Heart left ventricle (tissue), 16 donors: ENCODE results near the gene PON1. TPM values are rescaled to one million over a fixed set of nuclear protein-coding genes. Genes with fewer than 3 reads are reported as not detected.

Experiments used
- ATAC-seq, 4 donors: fragments of 200-7000 bp; cut with Tn5 transposase; one replicate each; pipeline ENCODE4 v1.9.1; 2020 to 2022; ENCODE audit warnings: moderate library complexity in 4 of 4, mild to moderate bottlenecking in 3 of 4, moderate number of reproducible peaks in 1 of 4
- DNase-seq, 5 donors: peaks; one replicate each; pipeline ENCODE4 v3.0.0-alpha.2; 2020
- H3K27ac ChIP-seq, 12 donors: fragments of 200-600 bp; sonication (generic) in 4 of 12; one replicate each; pipeline versions ENCODE4 v1.5.0 to v1.8.0; 2016 to 2022; ENCODE audit warnings: mild to moderate bottlenecking in 2 of 12
- H3K27me3 ChIP-seq, 9 donors: fragments of 200-600 bp; sonication (generic) in 2 of 9; one replicate each; pipeline versions ENCODE4 v1.5.1 to v1.8.0; 2016 to 2022; ENCODE audit warnings: mild to moderate bottlenecking in 3 of 9
- H3K36me3 ChIP-seq, 9 donors: fragments of 200-600 bp; sonication (generic) in 2 of 9; one replicate each; pipeline versions ENCODE4 v1.5.0 to v1.8.0; 2018 to 2022; ENCODE audit warnings: mild to moderate bottlenecking in 2 of 9
- H3K4me1 ChIP-seq, 12 donors: fragments of 200-600 bp; sonication (generic) in 4 of 12; one replicate each; pipeline versions ENCODE4 v1.5.0 to v1.8.0; 2016 to 2022; ENCODE audit warnings: mild to moderate bottlenecking in 3 of 12
- H3K4me3 ChIP-seq, 12 donors: fragments of 200-600 bp; sonication (generic) in 4 of 12; one replicate each; pipeline versions ENCODE4 v1.5.0 to v1.8.0; 2017 to 2022; ENCODE audit warnings: mild to moderate bottlenecking in 9 of 12, moderate library complexity in 4 of 12
- H3K9me3 ChIP-seq, 12 donors: fragments of 200-600 bp; sonication (generic) in 4 of 12; one replicate each; pipeline versions ENCODE4 v1.5.0 to v1.8.0; 2016 to 2022; ENCODE audit warnings: mild to moderate bottlenecking in 1 of 12
- CTCF ChIP-seq, 12 donors: fragments of 200-600 bp; sonication (generic) in 4 of 12; IDR thresholded peaks; one replicate each; pipeline versions ENCODE4 v1.5.0 to v1.8.0; 2018 to 2022; ENCODE audit warnings: antibody characterized with exemption in 12 of 12, mild to moderate bottlenecking in 5 of 12
- POLR2A ChIP-seq, 2 donors: fragments of 450-650 bp; IDR thresholded peaks; one replicate each; pipeline ENCODE4 v1.6.1; 2017; ENCODE audit warnings: antibody characterized with exemption in 2 of 2, mild to moderate bottlenecking in 2 of 2, moderate library complexity in 2 of 2
- WGBS, 4 donors: extraction: QIAGEN DNeasy Blood & Tissue Kit in 2 of 4; methylation state at CpG; one replicate each; pipeline versions ENCODE4 v1.1.5 to v1.1.7; 2013 to 2018; 5-methylcytosine and 5-hydroxymethylcytosine counted together
- intact Hi-C, 10 donors: fragments of 100-400 bp; cut with DNase I; formaldehyde crosslinking; loops; one replicate each; pipeline versions ENCODE4 v1.11.1 to v1.14.2; 2022
- polyA plus RNA-seq, 2 donors: library from polyadenylated mRNA; stranded (reverse); fragments of 200-250 nt; gene quantifications; one replicate each; pipeline ENCODE4 v1.2.3, GENCODE V29; 2013
- total RNA-seq, 9 donors: library from RNA; depleted of rRNA in 2 of 9; stranded (reverse); fragments of >200 nt in 2 of 9; fragmentation: NEBNext Ultra II Directional in 3 of 9; extraction: Animal tissue kit (Norgen Biotek cat#: 25700) in 3 of 9; gene quantifications; one replicate each; pipeline versions ENCODE4 v1.1.0 to v1.2.4, GENCODE V29; 2016 to 2023
- donor health status: ischemic (EF 13 %, LVEDD 7.1; RV severe dilation, severe dysfunction).
- donor health status: healthy with polysubstance abuse.
- donor health status: DM: no; HTN: yes; CAD: no.
- donor health status: DM: no; HTN: no; CAD: no.
- donor health status: ischemic (EF 25% LVEDD 6.9; RV normal size, moderate dysfunction).
- donor health status: ischemic (EF 25% LVEDD 5.7; RV mildly dilated, moderate dysfunction).
- donor health status: healthy.
- donor health status: DM: yes; HTN: yes; CAD: no.
- donor health status: ischemic (EF 35%, LVEDD 5.7; RV mildly dilated, moderate dysfunction).
- donor health status: nonischemic (EF 11% LVEDD 7.7; RV severe dilation, severe dysfunction).
- donor health status: DM: yes; HTN: yes; CAD: no.
- donor health status: PGD.
- donor health status: ischemic (EF 29% LVEDD 5.4; RV normal size, mild dysfunction).
- donor health status: nonischemic (EF 23%, LVEDD 6.1; RV moderate dilation, normal function).

PON1 gene
- total and polyA plus RNA-seq, 11 donors: 0.07 to 0.39 (median 0.32) TPM; not detected in 8

GRCh38 chr7:95279417-95279816 is 44.9 kb downstream of the PON1 start:
- intact Hi-C loops: no loop called here
- TF ChIP-seq CTCF (IDR thresholded peaks at IDR 0.05): no peak
- H3K9me3 ChIP-seq: no peaks in the 10 kb centered on the region
- no peaks in the 10 kb centered on the region for H3K4me1 ChIP-seq
- H3K36me3 ChIP-seq: peaks cover 0 to 16% (median 0%) of the 10 kb centered on the region in 9 donors
- no peak overlapping the region for H3K27ac ChIP-seq
- DNase-seq: no peak
- H3K27me3 ChIP-seq: no peaks in the 10 kb centered on the region
- H3K4me3 ChIP-seq: no peak overlapping the region
- 74 to 88% (median 76%) methylated on average over 2 of the region's 2 CpGs for WGBS, 4 donors
- no peak for ATAC-seq

DNA sequence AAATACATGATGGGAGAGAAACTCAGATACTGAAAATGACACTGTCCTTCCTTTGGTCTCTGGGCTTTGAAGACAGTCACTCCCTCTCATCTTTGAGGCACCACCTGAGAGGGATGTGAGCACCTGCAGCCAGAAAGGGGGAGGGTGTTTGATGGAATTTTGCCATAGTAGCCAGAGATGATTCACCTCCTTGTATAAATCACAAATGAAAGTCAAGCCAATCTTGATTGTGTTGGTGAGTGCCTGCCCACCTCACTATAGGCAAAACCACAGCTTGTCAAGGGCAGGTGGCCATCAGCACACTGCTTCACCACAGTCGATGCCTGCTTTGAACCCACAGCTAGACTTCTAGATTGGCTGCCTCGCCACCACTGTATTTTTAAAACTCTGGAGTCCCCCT is 48.2 kb downstream of the PON1 start:
- H3K27me3 ChIP-seq: no peaks in the 10 kb centered on the region
- H3K27ac ChIP-seq: no peak overlapping the region
- DNase-seq: no peak
- no peak overlapping the region for H3K4me3 ChIP-seq
- ATAC-seq: no peak
- no peaks in the 10 kb centered on the region for H3K4me1 ChIP-seq
- H3K36me3 ChIP-seq: peaks cover 0 to 18% (median 0%) of the 10 kb centered on the region in 9 donors
- no peak for TF ChIP-seq CTCF (IDR thresholded peaks at IDR 0.05)
- no peak for TF ChIP-seq POLR2A (IDR thresholded peaks at IDR 0.05)
- WGBS, 4 donors: 63 to 93% (median 91%) methylated on average over 2 of the region's 2 CpGs
- intact Hi-C loops: no loop called here
- H3K9me3 ChIP-seq: no peaks in the 10 kb centered on the region

GRCh38 chr7:95269640-95270039 is 54.7 kb downstream of the PON1 start:
- intact Hi-C loops: loop anchor here in 1 of 10 donors (10.0 kb wide), 1 partner anchor 205 kb away; no protein-coding TSS in a partner anchor
- H3K4me1 ChIP-seq: no peaks in the 10 kb centered on the region
- H3K9me3 ChIP-seq: no peaks in the 10 kb centered on the region
- peaks cover 0 to 25% (median 0%) of the 10 kb centered on the region in 9 donors for H3K36me3 ChIP-seq
- no peak for ATAC-seq
- H3K27me3 ChIP-seq: no peaks in the 10 kb centered on the region
- no peak overlapping the region for H3K27ac ChIP-seq
- WGBS, 4 donors: 87 to 96% (median 93%) methylated on average over 5 of the region's 5 CpGs
- TF ChIP-seq POLR2A (IDR thresholded peaks at IDR 0.05) (no peak), CTCF (IDR thresholded peaks at IDR 0.05) (no peak)
- no peak overlapping the region for H3K4me3 ChIP-seq
- no peak for DNase-seq

GRCh38 chr7:95267754-95268153 is 56.6 kb downstream of the PON1 start:
- TF ChIP-seq POLR2A (IDR thresholded peaks at IDR 0.05) (no peak), CTCF (IDR thresholded peaks at IDR 0.05) (no peak)
- Histone ChIP-seq H3K36me3 (peaks cover 0 to 13% (median 0%) of the 10 kb centered on the region in 9 donors), H3K9me3 (no peaks in the 10 kb centered on the region), H3K27ac (no peak overlapping the region), H3K4me1 (no peaks in the 10 kb centered on the region), H3K4me3 (no peak overlapping the region), H3K27me3 (no peaks in the 10 kb centered on the region)
- DNase-seq: no peak
- no peak for ATAC-seq
- intact Hi-C loops: loop anchor here in 1 of 10 donors (10.0 kb wide), 1 partner anchor 207 kb away; no protein-coding TSS in a partner anchor
- 86 to 92% (median 89%) methylated on average over 2 of the region's 2 CpGs for WGBS, 4 donors
